ENCODE measurements around the gene GUSB. TPM values are rescaled to one million over a fixed set of nuclear protein-coding genes. Genes with fewer than 3 reads are reported as not detected.

The GUSB gene
- total and polyA plus RNA-seq, 2 donors from 2014 or later: 60.1 to 61.8 TPM

DNA sequence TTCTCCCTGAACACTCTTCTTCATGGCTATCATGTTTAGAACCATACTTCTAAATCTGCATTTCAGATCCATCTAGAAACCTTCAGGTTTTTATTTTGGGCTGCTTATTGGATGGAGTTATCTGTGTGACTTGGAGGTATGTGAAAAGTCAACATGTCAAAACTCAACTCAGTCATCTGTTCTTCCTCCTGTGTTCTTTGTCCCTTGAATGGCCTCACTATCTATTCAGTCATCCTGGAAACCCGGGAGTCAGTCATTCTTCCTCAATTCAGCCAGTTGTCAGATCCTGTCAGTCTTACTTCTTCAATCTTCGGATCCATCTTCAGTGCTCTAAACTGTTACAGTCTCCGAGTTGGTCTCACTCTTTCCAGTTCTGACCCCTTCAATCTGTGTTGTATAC lies 57.0 kb downstream of the GUSB start:
- no peak overlapping the region for H3K9ac ChIP-seq (ENCODE audit: low read length in 3 of 3)
- intact Hi-C loops (cut with DNase I): no loop called here
- H3K9me3 ChIP-seq (ENCODE audit: control insufficient read depth in 2 of 3, insufficient read depth in 1 of 3, low read length in 3 of 3): no peaks in the 10 kb centered on the region
- no peak overlapping the region for H3K4me3 ChIP-seq (ENCODE audit: low read length in 3 of 3)
- FAIRE-seq: no peak
- TF ChIP-seq, protein P1, sequence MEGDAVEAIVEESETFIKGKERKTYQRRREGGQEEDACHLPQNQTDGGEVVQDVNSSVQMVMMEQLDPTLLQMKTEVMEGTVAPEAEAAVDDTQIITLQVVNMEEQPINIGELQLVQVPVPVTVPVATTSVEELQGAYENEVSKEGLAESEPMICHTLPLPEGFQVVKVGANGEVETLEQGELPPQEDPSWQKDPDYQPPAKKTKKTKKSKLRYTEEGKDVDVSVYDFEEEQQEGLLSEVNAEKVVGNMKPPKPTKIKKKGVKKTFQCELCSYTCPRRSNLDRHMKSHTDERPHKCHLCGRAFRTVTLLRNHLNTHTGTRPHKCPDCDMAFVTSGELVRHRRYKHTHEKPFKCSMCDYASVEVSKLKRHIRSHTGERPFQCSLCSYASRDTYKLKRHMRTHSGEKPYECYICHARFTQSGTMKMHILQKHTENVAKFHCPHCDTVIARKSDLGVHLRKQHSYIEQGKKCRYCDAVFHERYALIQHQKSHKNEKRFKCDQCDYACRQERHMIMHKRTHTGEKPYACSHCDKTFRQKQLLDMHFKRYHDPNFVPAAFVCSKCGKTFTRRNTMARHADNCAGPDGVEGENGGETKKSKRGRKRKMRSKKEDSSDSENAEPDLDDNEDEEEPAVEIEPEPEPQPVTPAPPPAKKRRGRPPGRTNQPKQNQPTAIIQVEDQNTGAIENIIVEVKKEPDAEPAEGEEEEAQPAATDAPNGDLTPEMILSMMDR (IDR thresholded peaks at IDR 0.05; ENCODE audit: borderline replicate concordance, extremely low read depth, insufficient read depth): no peak
- DNase-seq: no peak
- H3K27me3 ChIP-seq (ENCODE audit: control insufficient read depth, insufficient read depth, low read length): no peaks in the 10 kb centered on the region
- no peaks in the 10 kb centered on the region for H3K36me3 ChIP-seq (ENCODE audit: control insufficient read depth in 2 of 3, insufficient read depth in 3 of 3, low read length in 3 of 3)
- H3K4me1 ChIP-seq (ENCODE audit: control insufficient read depth in 2 of 3, insufficient read depth in 2 of 3, low read depth in 1 of 3, low read length in 3 of 3): no peaks in the 10 kb centered on the region
- no peak overlapping the region for H3K27ac ChIP-seq (ENCODE audit: low read depth in 2 of 2, low read length in 2 of 2)

DNA sequence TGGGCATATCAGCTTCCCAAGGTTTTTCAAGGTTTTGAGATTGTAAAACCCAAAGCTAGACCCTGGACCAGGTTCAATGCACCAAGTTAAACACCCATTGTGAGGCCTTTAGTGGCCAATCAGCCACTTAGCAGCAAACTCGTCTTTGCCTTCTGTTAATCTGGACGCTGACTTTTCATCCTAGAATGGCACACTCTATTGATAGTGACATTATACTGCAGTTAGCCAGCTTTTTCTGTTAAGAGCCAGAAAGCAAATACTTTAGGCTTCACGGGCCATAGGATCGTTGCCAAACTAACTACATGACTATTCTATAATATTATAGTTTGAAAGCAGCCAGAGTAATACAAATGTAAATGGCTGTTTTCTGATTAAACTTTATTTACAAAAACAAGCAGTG lies 57.8 kb downstream of the GUSB start:
- H3K9me3 ChIP-seq (ENCODE audit: control insufficient read depth in 2 of 3, insufficient read depth in 1 of 3, low read length in 3 of 3): no peaks in the 10 kb centered on the region
- H3K4me1 ChIP-seq (ENCODE audit: control insufficient read depth in 2 of 3, insufficient read depth in 2 of 3, low read depth in 1 of 3, low read length in 3 of 3): no peaks in the 10 kb centered on the region
- no peak for FAIRE-seq
- no peak overlapping the region for H3K4me3 ChIP-seq (ENCODE audit: low read length in 3 of 3)
- H3K27ac ChIP-seq (ENCODE audit: low read depth in 2 of 2, low read length in 2 of 2): no peak overlapping the region
- no peak for DNase-seq
- intact Hi-C loops (cut with DNase I): no loop called here
- no peaks in the 10 kb centered on the region for H3K36me3 ChIP-seq (ENCODE audit: control insufficient read depth in 2 of 3, insufficient read depth in 3 of 3, low read length in 3 of 3)
- TF ChIP-seq, protein P1 (IDR thresholded peaks at IDR 0.05; ENCODE audit: borderline replicate concordance, extremely low read depth, insufficient read depth): no peak
- H3K27me3 ChIP-seq (ENCODE audit: control insufficient read depth, insufficient read depth, low read length): no peaks in the 10 kb centered on the region
- H3K9ac ChIP-seq (ENCODE audit: low read length in 3 of 3): no peak overlapping the region

DNA sequence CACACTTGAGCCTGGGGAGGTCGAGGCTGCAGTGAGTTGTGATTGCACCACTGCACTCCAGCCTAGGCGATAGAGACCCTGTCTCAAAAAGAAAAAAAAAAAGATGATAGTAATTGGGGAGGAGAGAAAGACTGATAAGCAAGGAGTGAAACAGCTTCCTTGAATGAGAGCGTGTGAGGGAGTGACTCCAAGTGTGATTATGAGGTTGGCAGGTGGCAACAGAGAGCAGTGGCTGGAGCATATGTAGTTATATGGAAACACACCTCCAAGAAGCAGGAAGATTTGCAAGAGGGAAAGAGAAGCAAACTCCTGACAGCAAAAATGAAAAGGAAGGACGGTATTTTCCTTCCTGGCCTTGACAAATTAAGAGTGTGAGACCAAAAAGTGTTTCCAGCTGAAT lies 58.7 kb downstream of the GUSB start:
- Histone ChIP-seq H3K36me3 (ENCODE audit: control insufficient read depth in 2 of 3, insufficient read depth in 3 of 3, low read length in 3 of 3) (no peaks in the 10 kb centered on the region), H3K9me3 (ENCODE audit: control insufficient read depth in 2 of 3, insufficient read depth in 1 of 3, low read length in 3 of 3) (no peaks in the 10 kb centered on the region), H3K4me3 (ENCODE audit: low read length in 3 of 3) (no peak overlapping the region), H3K9ac (ENCODE audit: low read length in 3 of 3) (no peak overlapping the region), H3K4me1 (ENCODE audit: control insufficient read depth in 2 of 3, insufficient read depth in 2 of 3, low read depth in 1 of 3, low read length in 3 of 3) (no peaks in the 10 kb centered on the region), H3K27ac (ENCODE audit: low read depth in 2 of 2, low read length in 2 of 2) (no peak overlapping the region), H3K27me3 (ENCODE audit: control insufficient read depth, insufficient read depth, low read length) (no peaks in the 10 kb centered on the region)
- no peak for FAIRE-seq
- TF ChIP-seq, protein P1 (IDR thresholded peaks at IDR 0.05; ENCODE audit: borderline replicate concordance, extremely low read depth, insufficient read depth): no peak
- intact Hi-C loops (cut with DNase I): no loop called here
- no peak for DNase-seq
